Natural killer cell (primary cell): ENCODE measurements around the gene SLC4A1AP. TPM values are rescaled to one million over a fixed set of nuclear protein-coding genes. Genes with fewer than 3 reads are reported as not detected.

Source experiments
- ATAC-seq, 3 donors: fragments of 150-1000 bp in 2 of 3; fragments of 200-7000 bp in 1 of 3; cut with Tn5 transposase; 1 replicate in 1 of 3; 2 replicates in 2 of 3; pipeline ENCODE4 v1.10.0; 2021; ENCODE audit warnings: mild to moderate bottlenecking in 2 of 3, moderate library complexity in 2 of 3
- DNase-seq, 2 donors: peaks; one replicate each; pipeline versions ENCODE4 v3.0.0 to v3.0.0-alpha.2; 2013 to 2021; ENCODE audit warnings: mixed read lengths in 1 of 2
- H3K27ac ChIP-seq: one replicate; pipeline ENCODE4 v1.5.1; 2013; ENCODE audit warnings: mild to moderate bottlenecking, low read length
- H3K27me3 ChIP-seq: one replicate; pipeline ENCODE4 v1.6.1; 2013; ENCODE audit warnings: low read length; ENCODE audit not compliant: control insufficient read depth, insufficient read depth
- H3K36me3 ChIP-seq: one replicate; pipeline ENCODE4 v1.6.1; 2013; ENCODE audit warnings: low read length; ENCODE audit not compliant: control insufficient read depth, insufficient read depth
- H3K4me1 ChIP-seq: one replicate; pipeline ENCODE4 v1.6.1; 2013; ENCODE audit warnings: low read length; ENCODE audit not compliant: control insufficient read depth, insufficient read depth
- H3K4me3 ChIP-seq: one replicate; pipeline ENCODE4 v1.5.1; 2013; ENCODE audit warnings: low read length
- H3K9me3 ChIP-seq: one replicate; pipeline ENCODE4 v1.6.1; 2013; ENCODE audit warnings: low read length; ENCODE audit not compliant: control insufficient read depth, insufficient read depth
- H3K27ac Mint-ChIP-seq, 2 donors: one replicate each; pipeline ENCODE4 v1.8.0; 2022; ENCODE audit warnings: mild to moderate bottlenecking in 2 of 2, mixed read lengths in 2 of 2, moderate library complexity in 1 of 2
- H3K27me3 Mint-ChIP-seq, 2 donors: one replicate each; pipeline ENCODE4 v1.8.0; 2022; ENCODE audit warnings: low read depth in 2 of 2, mixed read lengths in 2 of 2
- H3K36me3 Mint-ChIP-seq: one replicate; pipeline ENCODE4 v1.8.0; 2022; ENCODE audit warnings: mixed read lengths
- H3K4me1 Mint-ChIP-seq, 2 donors: one replicate each; pipeline ENCODE4 v1.8.0; 2022; ENCODE audit warnings: mixed read lengths in 2 of 2
- H3K4me3 Mint-ChIP-seq: one replicate; pipeline ENCODE4 v1.8.0; 2022; ENCODE audit warnings: mild to moderate bottlenecking, moderate library complexity, mixed read lengths
- H3K9me3 Mint-ChIP-seq, 2 donors: one replicate each; pipeline ENCODE4 v1.8.0; 2022; ENCODE audit warnings: mixed read lengths in 2 of 2
- CTCF ChIP-seq: fragments of 200-600 bp; IDR thresholded peaks from one replicate; pipeline ENCODE4 v1.8.0; 2022; ENCODE audit warnings: antibody characterized with exemption
- WGBS: methylation state at CpG from one replicate; pipeline ENCODE4 v1.1.7; 2013; ENCODE audit warnings: missing lambda C conversion rate; ENCODE audit not compliant: insufficient coverage; 5-methylcytosine and 5-hydroxymethylcytosine counted together
- intact Hi-C: fragments of 100-400 bp; cut with micrococcal nuclease; formaldehyde crosslinking; loops from one replicate; pipeline ENCODE4 v1.14.2; 2022
- total RNA-seq, 4 donors: library from RNA; stranded (reverse); fragments of 120-200 nt in 1 of 4; gene quantifications; one replicate each; pipeline versions ENCODE4 v1.2.3 to v1.2.4, GENCODE V29; 2013 to 2022

Gene SLC4A1AP
- total RNA-seq, 3 donors from 2014 or later (not counting 1 experiment from before 2014, with no cell fraction given): 22.0 to 26.0 (median 24.8) TPM

- intact Hi-C loops: no loop called here
- H3K36me3 ChIP-seq: no peaks in the 10 kb centered on the region
- H3K27ac Mint-ChIP-seq: no peak overlapping the region
- ATAC-seq (peak in 1 of 3 donors; percentile 24), DNase-seq (no peak)
- TF ChIP-seq CTCF: no peak
- peaks cover 6% of the 10 kb centered on the region for H3K4me1 ChIP-seq
- no peaks in the 10 kb centered on the region for H3K27me3 ChIP-seq
- H3K4me3 ChIP-seq: no peak overlapping the region
- no peaks in the 10 kb centered on the region for H3K9me3 ChIP-seq
- H3K9me3 Mint-ChIP-seq: no peaks in the 10 kb centered on the region
- H3K27ac ChIP-seq: no peak overlapping the region
- WGBS: 59% methylated on average over 4 of the region's 4 CpGs
- no peaks in the 10 kb centered on the region for H3K36me3 Mint-ChIP-seq
- H3K4me1 Mint-ChIP-seq: peaks cover 0 to 9% of the 10 kb centered on the region in 2 donors
- H3K27me3 Mint-ChIP-seq: no peaks in the 10 kb centered on the region
- no peak overlapping the region for H3K4me3 Mint-ChIP-seq
These were observed 42.3 kb downstream of the SLC4A1AP start for GRCh38 chr2:27705851-27706622.

- Mint-ChIP-seq H3K4me1 (peaks cover 0 to 9% of the 10 kb centered on the region in 2 donors), H3K36me3 (no peaks in the 10 kb centered on the region), H3K27ac (no peak overlapping the region), H3K27me3 (peaks cover 0 to 4% of the 10 kb centered on the region in 2 donors), H3K4me3 (no peak overlapping the region), H3K9me3 (no peaks in the 10 kb centered on the region)
- no peak overlapping the region for H3K27ac ChIP-seq
- TF ChIP-seq CTCF: no peak
- no peaks in the 10 kb centered on the region for H3K27me3 ChIP-seq
- ATAC-seq: no peak
- no peaks in the 10 kb centered on the region for H3K9me3 ChIP-seq
- no peak overlapping the region for H3K4me3 ChIP-seq
- peaks cover 6% of the 10 kb centered on the region for H3K4me1 ChIP-seq
- 87% methylated on average over 9 of the region's 9 CpGs for WGBS
- no peak for DNase-seq
- intact Hi-C loops: no loop called here
- no peaks in the 10 kb centered on the region for H3K36me3 ChIP-seq
These were observed 44.0 kb downstream of the SLC4A1AP start for GRCh38 chr2:27707462-27708256.

GRCh38 chr2:27708257-27708654 is 44.6 kb downstream of the SLC4A1AP start:
- Histone ChIP-seq H3K27me3 (no peaks in the 10 kb centered on the region), H3K27ac (no peak overlapping the region), H3K4me3 (no peak overlapping the region), H3K4me1 (peaks cover 6% of the 10 kb centered on the region), H3K36me3 (no peaks in the 10 kb centered on the region), H3K9me3 (no peaks in the 10 kb centered on the region)
- DNase-seq (no peak), ATAC-seq (no peak)
- Mint-ChIP-seq H3K27me3 (peaks cover 0 to 7% of the 10 kb centered on the region in 2 donors), H3K4me3 (no peak overlapping the region), H3K36me3 (no peaks in the 10 kb centered on the region), H3K9me3 (no peaks in the 10 kb centered on the region), H3K27ac (no peak overlapping the region), H3K4me1 (peaks cover 0 to 8% of the 10 kb centered on the region in 2 donors)
- 90% methylated on average over 7 of the region's 7 CpGs for WGBS
- no peak for TF ChIP-seq CTCF
- intact Hi-C loops: no loop called here
